Left lung (tissue), 10 donors: ENCODE data around the gene DNAJB5. TPM values are rescaled to one million over a fixed set of nuclear protein-coding genes. Genes with fewer than 3 reads are reported as not detected.

Source experiments
- ATAC-seq: fragments of 200-7000 bp; cut with Tn5 transposase; one replicate; pipeline ENCODE4 v1.9.1; 2020; ENCODE audit warnings: moderate library complexity
- DNase-seq, 4 donors: peaks; one replicate each; pipeline ENCODE4 v3.0.0-alpha.2; 2013 to 2020
- H3K27ac ChIP-seq, 2 donors: fragments of 200-600 bp; sonication (generic) in 1 of 2; one replicate each; pipeline versions ENCODE4 v1.5.0 to v1.8.0; 2020 to 2021
- H3K27me3 ChIP-seq, 2 donors: fragments of 200-600 bp; sonication (generic) in 1 of 2; one replicate each; pipeline versions ENCODE4 v1.5.0 to v1.8.0; 2020 to 2021
- H3K36me3 ChIP-seq, 2 donors: fragments of 200-600 bp; sonication (generic) in 1 of 2; one replicate each; pipeline versions ENCODE4 v1.5.0 to v1.8.0; 2020 to 2021
- H3K4me1 ChIP-seq, 2 donors: fragments of 200-600 bp; one replicate each; pipeline ENCODE4 v1.8.0; 2021
- H3K4me3 ChIP-seq, 2 donors: fragments of 200-600 bp; sonication (generic) in 1 of 2; one replicate each; pipeline versions ENCODE4 v1.5.0 to v1.8.0; 2020 to 2021; ENCODE audit warnings: mild to moderate bottlenecking in 1 of 2
- H3K9me3 ChIP-seq, 2 donors: fragments of 200-600 bp; sonication (generic) in 1 of 2; one replicate each; pipeline versions ENCODE4 v1.5.0 to v1.8.0; 2020 to 2021
- intact Hi-C, 2 donors: fragments of 100-400 bp; cut with DNase I; formaldehyde crosslinking; loops; one replicate each; pipeline versions ENCODE4 v1.11.2 to v1.14.2; 2022
- polyA plus RNA-seq, 6 donors: library from polyadenylated mRNA; unstranded; fragments of 120-200 nt; gene quantifications; one replicate each; pipeline ENCODE4 v1.2.1, GENCODE V29; 2013; ENCODE audit not compliant: insufficient read length in 6 of 6
- total RNA-seq, 2 donors: library from RNA; stranded (reverse); fragmentation: NEBNext Ultra II Directional; extraction: Animal tissue kit (Norgen Biotek cat#: 25700); gene quantifications; one replicate each; pipeline ENCODE4 v1.2.1, GENCODE V29; 2021
- TF ChIP-seq, protein P1 (sequence below), 2 donors: fragments of 200-600 bp; sonication (generic) in 1 of 2; IDR thresholded peaks; one replicate each; pipeline versions ENCODE4 v1.5.0 to v1.8.0; 2021; ENCODE audit warnings: antibody characterized with exemption in 2 of 2
- donor health status: DM: no; HTN: yes; CAD: no.
- donor health status: DM: no; HTN: no; CAD: no.

The DNAJB5 gene
- total and polyA plus RNA-seq, 8 donors = 6.9 to 14.4 (median 8.9) TPM

GRCh38 chr9:34983209-34983608, 6.3 kb upstream of the DNAJB5 start:
- Histone ChIP-seq H3K4me3 (no peak overlapping the region), H3K4me1 (peaks cover 0 to 38% of the 10 kb centered on the region in 2 donors), H3K36me3 (no peaks in the 10 kb centered on the region), H3K27ac (peak overlapping the region in 1 of 2 donors; percentile 83), H3K27me3 (no peaks in the 10 kb centered on the region), H3K9me3 (no peaks in the 10 kb centered on the region)
- TF ChIP-seq, protein P1, sequence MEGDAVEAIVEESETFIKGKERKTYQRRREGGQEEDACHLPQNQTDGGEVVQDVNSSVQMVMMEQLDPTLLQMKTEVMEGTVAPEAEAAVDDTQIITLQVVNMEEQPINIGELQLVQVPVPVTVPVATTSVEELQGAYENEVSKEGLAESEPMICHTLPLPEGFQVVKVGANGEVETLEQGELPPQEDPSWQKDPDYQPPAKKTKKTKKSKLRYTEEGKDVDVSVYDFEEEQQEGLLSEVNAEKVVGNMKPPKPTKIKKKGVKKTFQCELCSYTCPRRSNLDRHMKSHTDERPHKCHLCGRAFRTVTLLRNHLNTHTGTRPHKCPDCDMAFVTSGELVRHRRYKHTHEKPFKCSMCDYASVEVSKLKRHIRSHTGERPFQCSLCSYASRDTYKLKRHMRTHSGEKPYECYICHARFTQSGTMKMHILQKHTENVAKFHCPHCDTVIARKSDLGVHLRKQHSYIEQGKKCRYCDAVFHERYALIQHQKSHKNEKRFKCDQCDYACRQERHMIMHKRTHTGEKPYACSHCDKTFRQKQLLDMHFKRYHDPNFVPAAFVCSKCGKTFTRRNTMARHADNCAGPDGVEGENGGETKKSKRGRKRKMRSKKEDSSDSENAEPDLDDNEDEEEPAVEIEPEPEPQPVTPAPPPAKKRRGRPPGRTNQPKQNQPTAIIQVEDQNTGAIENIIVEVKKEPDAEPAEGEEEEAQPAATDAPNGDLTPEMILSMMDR (IDR thresholded peaks at IDR 0.05) = no peak
- DNase-seq = no peak
- intact Hi-C loops = loop anchor here in 1 of 2 donors (10.0 kb wide), 1 partner anchor 78 kb away; no protein-coding TSS in a partner anchor
- no peak for ATAC-seq

- intact Hi-C loops = loop anchor here in 1 of 2 donors (10.0 kb wide), 1 partner anchor 79 kb away; no protein-coding TSS in a partner anchor
- no peaks in the 10 kb centered on the region for H3K27me3 ChIP-seq
- no peak overlapping the region for H3K4me3 ChIP-seq
- H3K27ac ChIP-seq = peak overlapping the region in 1 of 2 donors; percentile 83
- TF ChIP-seq, protein P1 (IDR thresholded peaks at IDR 0.05) = no peak
- no peaks in the 10 kb centered on the region for H3K9me3 ChIP-seq
- ATAC-seq (peak; percentile 16), DNase-seq (peak in 1 of 4 donors; percentile 60)
- H3K4me1 ChIP-seq = peaks cover 0 to 47% of the 10 kb centered on the region in 2 donors
- H3K36me3 ChIP-seq = no peaks in the 10 kb centered on the region
Measured at GRCh38 chr9:34984049-34984448, 5.5 kb upstream of the DNAJB5 start.

GRCh38 chr9:34985311-34985899, 4.1 kb upstream of the DNAJB5 start:
- no peak overlapping the region for H3K4me3 ChIP-seq
- no peaks in the 10 kb centered on the region for H3K9me3 ChIP-seq
- DNase-seq (peak in 2 of 4 donors; percentile 47 to 53), ATAC-seq (no peak)
- H3K36me3 ChIP-seq = no peaks in the 10 kb centered on the region
- intact Hi-C loops = loop anchor here in 1 of 2 donors (10.0 kb wide), 1 partner anchor 81 kb away; no protein-coding TSS in a partner anchor
- peaks cover 0 to 47% of the 10 kb centered on the region in 2 donors for H3K4me1 ChIP-seq
- TF ChIP-seq, protein P1 (IDR thresholded peaks at IDR 0.05) = peak; percentile 69 to 90
- peaks cover 0 to 3% of the 10 kb centered on the region in 2 donors for H3K27me3 ChIP-seq
- no peak overlapping the region for H3K27ac ChIP-seq

- DNase-seq (peak in 1 of 4 donors; percentile 57), ATAC-seq (no peak)
- H3K4me3 ChIP-seq = no peak overlapping the region
- H3K27ac ChIP-seq = no peak overlapping the region
- TF ChIP-seq, protein P1 (IDR thresholded peaks at IDR 0.05) = no peak
- H3K27me3 ChIP-seq = peaks cover 0 to 8% of the 10 kb centered on the region in 2 donors
- H3K36me3 ChIP-seq = no peaks in the 10 kb centered on the region
- peaks cover 0 to 45% of the 10 kb centered on the region in 2 donors for H3K4me1 ChIP-seq
- H3K9me3 ChIP-seq = no peaks in the 10 kb centered on the region
- intact Hi-C loops = loop anchor here in 1 of 2 donors (10.0 kb wide), 1 partner anchor 82 kb away; no protein-coding TSS in a partner anchor
Measured at GRCh38 chr9:34986540-34987047, 3.0 kb upstream of the DNAJB5 start.

- intact Hi-C loops = loop anchor here in 1 of 2 donors (10.0 kb wide), 1 partner anchor 83 kb away; no protein-coding TSS in a partner anchor
- Histone ChIP-seq H3K9me3 (no peaks in the 10 kb centered on the region), H3K27me3 (peaks cover 0 to 8% of the 10 kb centered on the region in 2 donors), H3K4me1 (peaks cover 0 to 44% of the 10 kb centered on the region in 2 donors), H3K27ac (no peak overlapping the region), H3K4me3 (no peak overlapping the region), H3K36me3 (no peaks in the 10 kb centered on the region)
- TF ChIP-seq, protein P1 (IDR thresholded peaks at IDR 0.05) = no peak
- no peak for ATAC-seq
- DNase-seq = no peak
Measured at GRCh38 chr9:34987160-34987901, 2.2 kb upstream of the DNAJB5 start.
